HG03575 (cell line): ENCODE measurements around the gene PRKG1.

ENCODE experiments used
- ATAC-seq: cut with Tn5 transposase; IDR thresholded peaks from one replicate; pipeline ENCODE4 v1.9.1; 2021; ENCODE audit not compliant: unreplicated experiment, insufficient number of reproducible peaks, low FRiP score; ENCODE audit errors: extremely low read depth

The PRKG1 gene

DNA sequence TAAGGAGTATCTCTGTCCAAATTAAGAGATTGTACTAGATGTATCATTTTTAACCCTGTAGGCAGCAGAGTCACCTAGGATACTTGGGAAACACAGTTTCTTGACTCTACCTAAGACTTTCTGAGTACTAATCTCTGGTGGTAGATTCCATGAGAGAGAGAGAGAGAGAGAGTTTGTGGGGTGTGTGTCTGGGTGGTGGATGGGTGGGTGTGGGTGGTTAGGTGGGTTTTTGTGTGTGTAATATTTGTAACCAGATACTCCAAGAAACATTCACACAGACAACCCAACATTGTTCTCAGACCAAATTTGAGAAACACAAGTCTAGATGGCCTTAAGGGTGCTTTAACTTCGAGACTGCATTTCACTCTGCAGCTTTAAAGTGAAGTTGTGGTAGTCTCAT is 215.2 kb downstream of the PRKG1 start:
- no peak for ATAC-seq

DNA sequence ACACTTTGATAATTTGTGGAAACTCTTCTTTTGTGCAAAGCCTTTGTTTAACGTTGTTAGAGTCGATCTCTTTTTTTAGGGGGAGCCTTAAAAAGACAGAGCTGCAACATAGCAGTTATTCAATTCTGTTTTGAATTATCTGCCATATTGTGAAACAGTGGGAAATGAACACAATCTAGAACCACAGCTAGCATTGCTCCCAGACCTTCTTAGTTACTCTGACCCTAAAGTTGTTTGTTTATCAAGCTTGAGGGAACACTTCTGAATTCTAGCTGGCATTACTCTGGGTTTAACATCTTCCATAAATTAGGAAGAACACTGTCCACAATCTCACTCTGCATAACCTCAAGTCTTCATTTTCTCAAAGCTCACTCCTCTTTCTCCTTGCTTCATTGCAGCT is 217.7 kb downstream of the PRKG1 start:
- no peak for ATAC-seq

DNA sequence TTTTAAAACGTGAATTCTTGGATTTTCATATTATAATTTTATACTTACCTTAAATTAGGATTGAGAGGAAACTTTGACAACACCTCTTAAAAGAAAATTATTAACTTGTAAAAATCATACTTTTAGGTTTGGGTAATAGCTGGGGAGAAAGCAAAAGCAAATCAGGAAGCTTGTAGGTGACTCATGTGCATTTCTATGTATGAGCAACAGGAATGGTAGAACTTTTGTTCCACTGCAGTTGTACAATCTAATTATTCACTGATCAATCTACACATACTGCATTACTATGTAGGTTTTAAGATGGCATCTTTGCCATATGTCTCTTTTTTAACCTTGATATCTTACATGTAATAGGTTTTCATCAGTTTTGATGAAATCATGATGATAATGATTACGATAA is 223.2 kb downstream of the PRKG1 start:
- no peak for ATAC-seq

DNA sequence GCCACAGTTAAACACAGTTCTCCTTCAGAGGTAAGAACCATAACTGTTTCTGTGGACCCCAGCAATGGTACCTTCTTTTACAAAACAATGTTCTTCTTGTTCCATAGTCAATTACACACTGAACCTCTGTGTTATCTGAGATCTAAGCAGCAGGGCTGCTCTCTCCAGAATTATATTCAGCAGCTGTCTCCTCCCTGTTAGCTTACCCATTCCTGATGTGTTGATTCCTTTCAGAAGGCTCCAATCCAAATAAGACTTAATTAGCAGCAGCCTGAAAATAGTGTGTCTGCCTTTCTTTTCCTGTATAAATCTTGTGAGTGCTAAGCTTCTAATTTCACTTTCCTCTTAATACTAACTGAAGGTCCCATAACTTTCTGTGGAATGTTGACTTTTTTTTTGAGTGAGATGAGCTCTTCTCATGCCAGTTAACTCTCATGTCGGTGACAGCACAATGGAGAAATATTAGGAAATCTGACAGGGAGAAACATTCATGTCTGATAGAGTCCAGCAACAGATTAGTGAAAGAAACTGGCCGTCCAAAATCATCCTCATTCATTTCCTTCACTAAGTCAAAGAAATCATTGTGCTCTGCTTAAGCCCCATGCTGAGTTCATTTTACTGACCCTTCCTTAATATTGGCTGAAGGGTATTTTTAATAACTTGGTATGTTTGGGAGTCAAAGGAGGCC is 226.5 kb downstream of the PRKG1 start:
- ATAC-seq = no peak

DNA sequence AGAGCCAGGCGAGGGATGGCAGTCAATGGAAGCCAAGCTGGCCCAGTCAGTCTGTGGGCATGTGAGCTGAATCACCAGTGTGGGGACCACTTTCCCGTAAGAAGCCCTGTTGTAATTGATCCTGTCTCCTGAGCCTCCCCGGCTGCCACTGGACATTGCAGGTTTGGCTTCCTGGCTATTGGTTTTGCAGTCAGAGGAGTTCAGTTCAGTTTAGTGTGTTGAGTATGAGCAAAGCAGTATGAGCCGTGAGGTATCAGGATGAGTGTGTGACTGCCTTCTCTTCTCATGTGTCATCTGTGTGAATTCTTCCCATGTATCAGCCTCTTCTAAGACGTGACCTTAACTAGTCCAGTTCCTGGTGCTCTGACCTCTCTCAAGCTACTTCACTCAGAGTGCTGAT is 227.4 kb downstream of the PRKG1 start:
- ATAC-seq = no peak

DNA sequence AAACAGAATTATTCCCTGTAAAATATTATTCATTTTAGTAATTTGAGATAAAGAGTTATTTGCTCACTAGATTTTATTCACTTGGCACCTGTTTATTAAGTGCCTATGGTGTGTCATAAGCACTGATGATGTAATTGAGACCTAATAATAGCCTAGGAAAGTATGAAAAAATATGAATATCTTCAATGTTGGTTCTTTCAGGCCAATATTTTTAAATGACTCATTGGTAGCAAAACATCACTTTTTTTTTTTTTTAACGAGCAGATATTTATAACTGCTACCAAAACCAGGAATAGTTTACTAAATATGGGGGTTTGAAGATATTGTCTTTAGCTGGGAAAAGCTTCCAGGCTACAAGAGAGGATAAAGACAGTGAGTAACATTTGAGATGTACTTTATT is 228.0 kb downstream of the PRKG1 start:
- no peak for ATAC-seq

DNA sequence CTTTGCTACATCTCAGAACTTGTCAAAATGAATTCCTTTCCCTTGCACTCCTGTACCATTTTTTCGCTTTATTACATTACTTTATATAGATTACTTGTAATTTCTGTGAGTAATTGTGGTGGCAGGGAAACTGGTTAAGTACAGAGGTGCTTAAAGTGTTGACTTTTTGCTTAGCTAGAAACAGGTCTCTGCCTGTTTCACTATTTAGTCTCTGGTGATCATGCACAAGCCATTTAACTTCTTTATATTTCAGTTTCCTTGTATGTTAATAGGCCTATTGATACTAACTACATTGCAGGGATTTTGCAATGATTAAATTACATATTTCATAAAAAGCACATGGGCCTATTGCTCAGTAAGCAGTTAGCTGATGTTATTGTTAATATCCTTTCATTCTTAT is 233.8 kb downstream of the PRKG1 start:
- no peak for ATAC-seq

DNA sequence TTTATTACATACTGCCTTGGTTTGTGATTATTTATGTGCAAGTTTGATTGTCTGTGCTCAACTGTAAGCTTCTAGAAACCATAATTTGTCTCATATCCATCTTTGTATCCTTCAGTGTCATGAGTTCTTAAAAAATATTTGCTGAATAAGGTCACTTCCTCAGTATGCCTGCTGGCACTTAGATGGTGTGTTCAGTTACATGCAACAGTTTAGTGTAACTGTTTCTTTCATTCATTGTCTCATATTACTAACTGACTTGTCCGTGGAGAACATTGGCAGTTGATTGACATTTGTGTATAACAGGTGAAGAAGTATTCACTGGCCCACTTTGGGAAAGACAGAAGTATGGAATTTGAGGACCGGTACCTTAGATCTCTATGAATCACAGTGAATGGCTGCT is 236.9 kb downstream of the PRKG1 start:
- no peak for ATAC-seq

DNA sequence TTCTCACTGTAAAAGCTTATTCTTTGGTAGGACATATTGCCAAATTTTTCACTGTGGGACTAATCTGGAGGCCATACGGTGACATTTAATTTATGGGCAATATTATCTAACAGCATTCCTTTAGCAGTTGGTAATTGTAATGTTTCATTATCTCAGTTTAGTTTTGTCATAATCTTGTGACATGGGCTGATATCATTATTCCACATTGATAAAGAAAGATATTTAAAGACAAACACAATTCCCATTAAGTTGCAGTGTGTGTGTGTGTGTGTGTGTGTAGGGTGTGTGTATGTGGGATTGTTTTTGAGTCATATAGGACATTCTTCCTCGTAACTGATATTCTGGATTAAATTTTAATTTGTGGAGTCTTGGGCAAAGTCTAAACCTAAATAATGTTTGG is 238.5 kb downstream of the PRKG1 start:
- no peak for ATAC-seq

DNA sequence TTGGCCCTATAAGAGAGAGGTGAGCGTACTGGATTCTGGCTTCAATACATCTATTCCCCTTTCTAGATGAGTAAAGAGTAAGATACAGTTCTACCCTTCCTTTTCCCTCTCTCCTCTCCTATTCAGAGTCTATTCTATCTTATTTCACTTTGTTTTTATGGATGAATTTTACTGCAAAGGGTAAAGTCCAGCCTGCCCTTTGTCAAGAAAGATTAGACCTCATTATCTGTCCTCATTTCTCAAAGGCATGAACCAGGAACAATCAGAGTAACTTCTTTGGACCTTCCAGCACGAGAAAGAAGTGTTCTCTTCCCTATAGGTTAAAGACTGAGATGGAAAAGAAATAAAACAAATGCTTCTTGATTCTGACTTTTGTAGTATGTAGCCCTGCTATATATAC is 239.0 kb downstream of the PRKG1 start:
- no peak for ATAC-seq

DNA sequence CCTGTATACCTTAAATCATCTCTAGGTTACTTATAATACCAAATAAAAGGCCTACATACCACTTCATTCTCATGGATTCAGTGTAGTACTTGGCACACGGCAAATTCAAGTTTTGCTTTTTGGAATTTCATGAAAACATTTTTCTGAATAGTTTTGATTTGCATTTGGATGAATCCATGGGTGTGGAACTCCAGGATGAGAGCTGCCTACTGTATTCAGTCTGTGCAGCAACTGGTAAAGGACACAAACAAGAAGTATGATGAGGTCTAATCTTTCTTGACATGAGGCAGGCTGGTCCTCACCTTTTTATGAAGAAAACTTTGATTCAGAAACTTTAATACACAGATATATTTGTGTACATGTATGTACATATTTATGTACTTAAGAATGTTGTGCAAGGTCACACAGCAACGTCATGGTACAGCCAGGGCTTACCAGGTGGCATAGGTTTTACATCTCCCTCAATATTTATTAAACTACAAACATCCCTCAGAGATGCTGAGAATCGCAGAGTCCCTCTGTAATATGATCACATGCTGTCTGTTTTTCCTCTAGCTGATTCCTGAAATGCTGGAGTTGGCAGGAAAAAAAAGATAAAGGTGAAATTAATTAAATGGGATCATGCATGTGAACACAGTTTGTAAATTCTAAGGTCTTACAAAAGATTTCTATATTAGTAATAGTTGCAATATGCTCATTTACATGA is 239.6 kb downstream of the PRKG1 start:
- ATAC-seq = no peak

DNA sequence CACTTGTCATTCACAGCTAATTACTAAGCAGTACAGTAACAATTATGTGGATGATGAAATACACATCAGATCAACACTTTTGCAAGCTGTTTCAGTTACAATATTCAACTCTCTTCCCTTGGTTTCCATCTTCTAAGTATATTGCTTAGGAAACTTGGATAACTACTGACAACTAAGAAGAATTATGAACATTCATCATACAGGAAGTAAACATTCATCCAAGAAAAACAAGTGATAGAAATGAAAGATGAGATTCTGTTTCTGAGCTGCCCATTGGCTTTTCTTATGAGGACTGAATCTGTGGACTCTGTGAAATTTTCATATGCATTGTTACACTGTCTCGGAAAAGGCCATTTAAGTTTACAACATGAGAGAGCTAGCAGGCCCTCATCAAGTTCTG is 240.2 kb downstream of the PRKG1 start:
- ATAC-seq = no peak

DNA sequence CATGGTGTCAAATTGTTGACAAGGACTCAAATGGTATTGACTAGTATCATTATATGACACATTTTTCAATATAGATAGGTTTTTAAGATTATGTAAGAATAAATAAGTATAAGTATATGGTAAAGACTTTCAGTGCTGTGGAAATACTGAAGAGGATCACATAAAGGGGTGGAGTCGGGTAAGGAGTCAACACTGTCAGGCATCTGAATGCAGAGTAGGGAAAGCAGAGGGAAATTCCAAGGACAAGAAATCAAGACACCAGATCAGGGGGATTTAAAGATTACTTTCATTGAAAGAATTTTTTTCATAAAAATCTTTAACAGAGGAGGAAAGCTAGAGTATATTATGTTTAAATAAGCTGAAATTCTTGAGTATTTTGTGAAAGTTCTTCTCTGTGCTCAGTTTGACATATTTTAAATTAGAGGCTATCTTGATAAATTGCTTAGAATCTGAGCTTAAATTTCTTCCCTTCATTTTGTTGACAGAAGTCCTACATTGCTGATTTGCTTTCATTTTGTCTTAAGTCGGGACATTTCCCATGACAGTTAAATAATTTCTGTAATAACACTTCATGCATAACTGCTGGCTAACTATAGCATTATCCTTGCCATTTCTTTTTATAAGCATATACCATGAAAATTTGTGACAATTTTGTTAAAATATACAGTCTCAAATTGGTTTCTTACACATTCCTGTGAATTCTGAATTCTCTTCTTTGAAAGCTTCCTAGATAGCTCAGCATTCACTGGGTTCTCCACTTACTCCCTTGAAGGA is 244.3 kb downstream of the PRKG1 start:
- no peak for ATAC-seq

DNA sequence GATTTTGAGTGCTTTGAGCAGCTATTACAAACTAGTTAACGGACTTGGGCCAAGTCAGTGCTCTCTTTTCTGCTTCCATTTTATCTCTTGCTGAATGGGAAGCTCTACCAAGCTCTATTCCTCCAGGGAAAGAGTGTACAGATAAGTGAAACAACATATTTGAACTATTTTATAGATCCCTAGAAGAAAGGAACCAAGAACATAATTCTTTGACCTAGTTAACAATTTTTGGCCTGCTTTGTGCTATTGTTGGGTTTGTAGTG is 244.8 kb downstream of the PRKG1 start:
- no peak for ATAC-seq

DNA sequence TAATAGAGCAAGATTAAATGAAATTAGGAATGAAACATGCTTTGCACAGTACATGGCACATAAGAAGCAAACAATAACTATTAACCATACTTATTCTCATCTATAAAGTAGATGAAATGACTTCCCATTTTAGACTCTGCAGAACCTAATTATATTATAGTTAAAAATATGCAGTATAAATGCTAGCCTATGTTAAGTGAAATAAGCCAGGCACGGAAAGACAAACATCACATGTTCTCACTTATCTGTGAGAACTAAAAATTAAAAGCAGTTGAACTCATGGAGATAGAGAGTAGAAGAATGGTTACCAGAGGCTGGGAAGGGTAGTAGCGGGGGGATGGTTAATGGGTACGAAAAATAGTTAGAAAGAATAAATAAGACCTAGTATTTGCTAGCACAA is 247.0 kb downstream of the PRKG1 start:
- no peak for ATAC-seq

DNA sequence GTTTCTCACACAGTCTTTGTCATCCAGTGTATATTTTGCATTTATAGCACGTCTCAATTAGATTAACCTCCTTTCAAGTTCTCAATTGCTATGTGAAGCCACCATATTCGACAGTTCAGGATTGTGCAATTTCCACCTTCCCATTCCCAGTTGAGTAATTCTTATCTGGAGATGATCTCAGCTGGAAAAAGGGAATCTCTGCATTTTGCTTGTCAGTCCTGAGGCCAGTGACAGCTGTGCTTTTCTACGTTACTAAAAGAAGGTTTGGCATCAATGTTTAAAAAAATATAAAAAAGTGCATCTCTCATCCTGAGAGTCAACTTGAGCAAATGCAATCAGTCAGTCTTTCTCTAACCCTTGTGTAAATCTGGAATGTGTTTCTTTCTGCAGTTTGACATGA is 247.7 kb downstream of the PRKG1 start:
- ATAC-seq = no peak

DNA sequence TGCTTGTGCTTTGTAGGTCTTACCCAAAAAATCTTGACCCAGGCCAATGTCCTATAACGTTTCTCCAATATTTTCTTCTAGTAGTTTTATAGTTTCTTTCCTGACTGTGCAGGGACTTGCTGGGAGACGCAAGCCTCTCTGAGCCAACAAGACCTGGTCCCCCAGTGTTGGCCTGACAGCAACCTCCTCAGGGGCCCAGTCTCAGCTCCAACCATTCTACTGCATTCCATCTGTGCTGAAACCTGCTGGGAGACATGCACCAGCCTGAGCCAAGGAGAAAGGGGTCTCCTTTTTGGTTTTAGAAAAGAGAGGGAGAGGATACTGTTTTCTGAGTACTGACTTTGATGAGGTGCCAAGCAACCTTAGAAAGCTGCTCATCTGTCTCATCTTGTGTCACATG is 251.4 kb downstream of the PRKG1 start:
- ATAC-seq = no peak

DNA sequence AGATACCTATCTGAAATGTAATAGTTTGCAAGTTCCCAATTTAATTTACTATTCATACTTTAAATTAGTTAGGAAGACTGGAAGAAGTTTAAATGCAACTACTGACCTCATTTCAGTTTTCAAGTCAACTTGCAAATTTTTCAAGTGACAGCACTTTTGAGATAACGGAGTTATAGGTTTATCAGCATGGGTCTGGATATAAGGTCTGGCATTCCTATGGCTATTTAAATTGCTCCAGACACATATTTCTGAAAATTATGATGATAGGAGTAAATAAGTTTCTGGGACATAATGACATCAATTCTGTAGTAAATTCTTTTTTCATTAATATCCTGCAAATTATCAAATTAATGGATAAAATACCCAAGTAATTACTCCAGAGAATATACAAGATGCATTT is 251.9 kb downstream of the PRKG1 start:
- no peak for ATAC-seq

DNA sequence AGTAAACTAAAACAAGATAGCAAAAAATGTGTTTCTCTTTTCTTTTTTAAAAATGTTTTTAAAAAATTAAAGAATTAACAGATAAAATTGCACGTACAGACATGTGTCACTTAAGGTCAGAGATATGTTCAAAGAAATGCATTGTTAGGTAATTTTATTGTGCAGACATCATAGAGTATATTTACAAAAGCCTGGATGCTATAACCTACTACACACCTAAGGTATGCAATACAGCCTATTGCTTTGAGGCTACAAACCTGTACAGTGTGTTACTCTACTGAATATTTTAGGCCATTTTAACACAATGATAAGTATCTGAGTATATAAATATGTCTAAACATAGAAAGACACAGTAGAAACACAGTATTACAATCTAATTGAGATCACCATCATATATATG is 253.1 kb downstream of the PRKG1 start:
- ATAC-seq = no peak

DNA sequence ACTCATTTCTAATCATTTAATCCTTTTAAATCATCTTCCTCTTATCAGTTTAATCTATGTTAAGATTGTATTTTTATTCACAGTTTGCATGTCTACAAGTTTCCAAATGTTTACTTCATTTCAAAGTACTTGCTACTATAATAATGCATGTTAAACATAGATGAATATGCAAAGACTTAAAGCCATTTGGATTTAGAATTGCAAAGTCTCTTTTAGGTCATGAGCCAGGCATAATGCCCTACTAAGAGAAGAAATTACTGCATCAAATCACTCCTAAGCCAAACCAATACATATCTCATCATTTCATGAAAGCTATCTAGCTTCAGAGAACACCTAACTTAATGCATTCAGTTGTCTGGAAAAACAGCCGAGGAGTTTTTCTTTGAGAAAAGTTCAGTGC is 266.1 kb downstream of the PRKG1 start:
- no peak for ATAC-seq
